HepG2 (cell line): ENCODE data around the gene ZFP82. TPM values are rescaled to one million over a fixed set of nuclear protein-coding genes. Genes with fewer than 3 reads are reported as not detected.

ENCODE experiments used
- IRF2 ChIP-seq: IDR thresholded peaks from 2 replicates; pipeline ENCODE4 v1.6.1; 2018; ENCODE audit warnings: missing genetic modification reagents, missing compliant biosample characterization
- KDM2A ChIP-seq: sonication (generic); formaldehyde crosslinking; IDR thresholded peaks from 2 replicates; pipeline ENCODE4 v1.4.0; 2020; ENCODE audit warnings: low read depth, missing genetic modification reagents, borderline replicate concordance
- KDM4B ChIP-seq: sonication (generic); formaldehyde crosslinking; IDR thresholded peaks from 2 replicates; pipeline ENCODE4 v1.4.0; 2020; ENCODE audit warnings: missing genetic modification reagents
- MED8 ChIP-seq: sonication (generic); formaldehyde crosslinking; IDR thresholded peaks from 2 replicates; pipeline ENCODE4 v1.8.1; 2023; ENCODE audit warnings: mild to moderate bottlenecking, missing genetic modification reagents; ENCODE audit not compliant: insufficient replicate concordance
- MTA1 ChIP-seq: sonication (generic); formaldehyde crosslinking; IDR thresholded peaks from 2 replicates; pipeline ENCODE4 v1.4.0; 2020; ENCODE audit warnings: missing genetic modification reagents, mild to moderate bottlenecking, borderline replicate concordance
- RXRA ChIP-seq: sonication (generic); formaldehyde crosslinking; IDR thresholded peaks from 2 replicates; pipeline ENCODE4 v1.5.1; 2020; ENCODE audit warnings: missing genetic modification reagents
- SOX6 ChIP-seq, 2 experiments: fragments of 450-650 bp in 1 of 2; sonication (generic) in 1 of 2; formaldehyde crosslinking in 1 of 2; IDR thresholded peaks; 2 replicates each; pipeline versions ENCODE4 v1.4.0 to v1.6.1; 2017 to 2020; ENCODE audit warnings: antibody characterized with exemption in 1 of 2, mild to moderate bottlenecking in 1 of 2, missing genetic modification reagents in 1 of 2
- SPEN ChIP-seq: sonication (generic); formaldehyde crosslinking; IDR thresholded peaks from 2 replicates; pipeline ENCODE4 v1.5.1; 2020; ENCODE audit warnings: low read depth, mild to moderate bottlenecking, missing genetic modification reagents
- STAG1 ChIP-seq: sonication (generic); formaldehyde crosslinking; IDR thresholded peaks from 2 replicates; pipeline ENCODE4 v1.4.0; 2020; ENCODE audit warnings: missing genetic modification reagents
- TCF7L2 ChIP-seq: IDR thresholded peaks from 2 replicates; pipeline ENCODE4 v1.6.1; 2011; ENCODE audit warnings: mild to moderate bottlenecking, low read depth, low read length, moderate library complexity
- TRAFD1 ChIP-seq: sonication (generic); formaldehyde crosslinking; IDR thresholded peaks from 2 replicates; pipeline ENCODE4 v1.5.1; 2020; ENCODE audit warnings: missing genetic modification reagents, mild to moderate bottlenecking, borderline replicate concordance
- ZNF142 ChIP-seq: sonication (generic); formaldehyde crosslinking; IDR thresholded peaks from 2 replicates; pipeline ENCODE4 v1.4.0; 2020; ENCODE audit warnings: missing genetic modification reagents
- ZNF205 ChIP-seq: IDR thresholded peaks from 2 replicates; pipeline ENCODE4 v1.6.1; 2018; ENCODE audit warnings: missing biosample characterization, missing genetic modification reagents
- ZNF441 ChIP-seq: sonication (generic); formaldehyde crosslinking; IDR thresholded peaks from 2 replicates; pipeline ENCODE4 v1.7.0; 2021; ENCODE audit warnings: missing genetic modification reagents, borderline replicate concordance
- ZNF674 ChIP-seq: sonication (generic); formaldehyde crosslinking; IDR thresholded peaks from 2 replicates; pipeline ENCODE4 v1.5.0; 2020; ENCODE audit warnings: low read depth, mild to moderate bottlenecking, missing genetic modification reagents
- ZNF775 ChIP-seq: sonication (generic); formaldehyde crosslinking; IDR thresholded peaks from 2 replicates; pipeline ENCODE4 v1.4.0; 2020; ENCODE audit warnings: missing genetic modification reagents, mild to moderate bottlenecking, moderate library complexity, borderline replicate concordance
- polyA plus RNA-seq, 8 experiments: library from polyadenylated mRNA; depleted of rRNA in 3 of 8; stranded (reverse) in 7 of 8; unstranded in 1 of 8; fragments of >200 nt; fragmentation: Illumina TruSeq in 4 of 8; extraction: Trizol in 4 of 8; gene quantifications; 2 replicates each; pipeline versions ENCODE4 v1.2.1 to v1.2.3, GENCODE V29; 2011 to 2016; ENCODE audit warnings: low read depth in 4 of 8, missing spikeins in 1 of 8, mixed read lengths in 1 of 8; ENCODE audit not compliant: insufficient read depth in 1 of 8
- total RNA-seq, 5 experiments: library from RNA; depleted of rRNA; stranded (reverse); fragments of >200 nt; fragmentation: Illumina TruSeq; extraction: Trizol; gene quantifications; 2 replicates each; pipeline ENCODE4 v1.2.3, GENCODE V29; 2016; ENCODE audit warnings: low read depth in 1 of 5
- TF ChIP-seq, protein P1 (sequence below): sonication (generic); formaldehyde crosslinking; IDR thresholded peaks from 2 replicates; pipeline ENCODE4 v1.4.0; 2020; ENCODE audit warnings: missing genetic modification reagents

Gene ZFP82
- total and polyA plus RNA-seq, 2 of the 13 experiments (the other 11 are each of a cell fraction or from before 2014, with no cell fraction given): 1.7 to 4.3 TPM

DNA sequence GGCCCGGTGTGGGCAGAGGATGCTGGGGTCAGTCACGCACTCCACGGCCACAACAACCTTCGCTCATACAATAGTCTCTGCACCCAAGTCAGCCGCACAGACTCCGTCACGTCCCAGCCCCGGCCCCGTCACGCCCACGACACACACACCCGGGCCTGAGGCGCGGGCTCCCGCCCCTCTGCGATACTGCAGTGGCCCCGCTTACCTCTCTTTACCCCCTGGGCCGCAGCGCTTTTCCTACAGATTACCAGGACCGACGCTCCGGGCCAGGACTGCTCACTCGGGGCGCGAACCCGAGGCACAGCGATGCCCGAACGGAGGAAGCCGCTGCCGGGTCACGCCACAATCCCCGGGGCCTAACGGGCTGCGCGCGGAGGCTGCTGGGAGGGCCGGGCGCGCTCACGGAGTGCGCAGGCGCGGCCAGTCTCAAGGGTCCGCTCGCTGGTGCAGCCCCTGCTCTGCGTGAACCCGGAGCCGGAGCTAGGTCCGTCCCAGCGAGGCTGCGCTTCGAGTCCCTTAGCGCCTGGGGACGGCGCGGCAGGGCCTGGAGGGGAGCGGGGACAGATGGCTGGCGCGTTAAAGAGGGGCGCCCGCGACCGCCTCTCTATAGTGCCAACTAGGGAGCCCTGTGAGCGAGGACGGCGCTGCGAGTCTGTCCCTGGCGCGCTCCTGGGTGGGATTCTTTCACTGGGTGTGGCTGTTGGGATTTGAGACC lies at the start of gene ZFP82 (continued):
- TF ChIP-seq MED8: no peak
- TF ChIP-seq TCF7L2: no peak
- 0 out of 2 replicates have a peak, but pooled peaks have one; percentile 25 for TF ChIP-seq TRAFD1 (CRISPR knock-in tag)
- TF ChIP-seq RXRA (CRISPR knock-in tag): no peak
- no peak for TF ChIP-seq ZNF205 (CRISPR knock-in tag)
- TF ChIP-seq SPEN (CRISPR knock-in tag): peak; percentile 77
- TF ChIP-seq ZNF441: 0 out of 2 replicates have a peak, but pooled peaks have one; percentile 63
- no peak for TF ChIP-seq STAG1 (CRISPR knock-in tag)
- peak; percentile 33 for TF ChIP-seq IRF2 (CRISPR knock-in tag)
- TF ChIP-seq ZNF674: no peak
- 0 out of 2 replicates have a peak, but pooled peaks have one; percentile 13 for TF ChIP-seq ZNF142
- peak; percentile 44; the same call in 1 of the 2 replicates for TF ChIP-seq MTA1 (CRISPR knock-in tag)
- no peak for TF ChIP-seq KDM4B
- TF ChIP-seq ZNF775 (CRISPR knock-in tag): 0 out of 2 replicates have a peak, but pooled peaks have one; percentile 55
- TF ChIP-seq KDM2A (CRISPR knock-in tag): peak; percentile 59; the same call in 1 of the 2 replicates
- TF ChIP-seq SOX6 (IDR thresholded peaks at IDR 0.05): no peak
- peak; percentile 35; the same call in 1 of the 2 replicates for TF ChIP-seq SOX6 (CRISPR knock-in tag; IDR thresholded peaks at IDR 0.05)
- TF ChIP-seq, protein P1, sequence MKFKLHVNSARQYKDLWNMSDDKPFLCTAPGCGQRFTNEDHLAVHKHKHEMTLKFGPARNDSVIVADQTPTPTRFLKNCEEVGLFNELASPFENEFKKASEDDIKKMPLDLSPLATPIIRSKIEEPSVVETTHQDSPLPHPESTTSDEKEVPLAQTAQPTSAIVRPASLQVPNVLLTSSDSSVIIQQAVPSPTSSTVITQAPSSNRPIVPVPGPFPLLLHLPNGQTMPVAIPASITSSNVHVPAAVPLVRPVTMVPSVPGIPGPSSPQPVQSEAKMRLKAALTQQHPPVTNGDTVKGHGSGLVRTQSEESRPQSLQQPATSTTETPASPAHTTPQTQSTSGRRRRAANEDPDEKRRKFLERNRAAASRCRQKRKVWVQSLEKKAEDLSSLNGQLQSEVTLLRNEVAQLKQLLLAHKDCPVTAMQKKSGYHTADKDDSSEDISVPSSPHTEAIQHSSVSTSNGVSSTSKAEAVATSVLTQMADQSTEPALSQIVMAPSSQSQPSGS: peak; percentile 19; the same call in 1 of the 2 replicates
